MM.1S (cell line): ENCODE results near the gene IQSEC1.

Experiments
- DNase-seq: peaks from one replicate; pipeline ENCODE4 v3.0.0-alpha.2; 2015
- H2AFZ ChIP-seq: fragments of 300-600 bp; sonication (generic); 2 replicates; pipeline ENCODE4 v1.6.0; 2016; ENCODE audit warnings: antibody characterized with exemption, low read length
- H3F3A ChIP-seq: fragments of 300-600 bp; sonication (generic); 2 replicates; pipeline ENCODE4 v1.6.1; 2016; ENCODE audit warnings: mild to moderate bottlenecking, antibody characterized with exemption, low read length, moderate library complexity, mixed read lengths; ENCODE audit not compliant: insufficient read depth
- H3K27ac ChIP-seq: fragments of 300-600 bp; sonication (generic); 2 replicates; pipeline ENCODE4 v1.5.1; 2016; ENCODE audit warnings: mild to moderate bottlenecking, low read length
- H3K27me3 ChIP-seq: fragments of 300-600 bp; sonication (generic); replicated peaks from 2 replicates; pipeline ENCODE4 v1.6.0; 2016; ENCODE audit warnings: low read length; ENCODE audit not compliant: insufficient read depth
- H3K36me3 ChIP-seq: fragments of 300-600 bp; sonication (generic); replicated peaks from 2 replicates; pipeline ENCODE4 v1.6.1; 2016; ENCODE audit warnings: mild to moderate bottlenecking, low read length, mixed read lengths; ENCODE audit not compliant: insufficient read depth
- H3K4me1 ChIP-seq: fragments of 300-600 bp; sonication (generic); 2 replicates; pipeline ENCODE4 v1.6.1; 2016; ENCODE audit warnings: low read length, mixed read lengths
- H3K4me2 ChIP-seq: fragments of 300-600 bp; sonication (generic); 2 replicates; pipeline ENCODE4 v1.6.0; 2016; ENCODE audit warnings: low read depth, low read length
- H3K4me3 ChIP-seq: fragments of 300-600 bp; sonication (generic); 2 replicates; pipeline ENCODE4 v1.5.1; 2016; ENCODE audit warnings: low read length, mixed read lengths
- H3K79me2 ChIP-seq: fragments of 300-600 bp; sonication (generic); 2 replicates; pipeline ENCODE4 v1.6.1; 2016; ENCODE audit warnings: mixed run types, low read length, mixed read lengths
- H3K9ac ChIP-seq: fragments of 300-600 bp; sonication (generic); 2 replicates; pipeline ENCODE4 v1.6.1; 2016; ENCODE audit warnings: low read length, mixed read lengths
- H3K9me2 ChIP-seq: fragments of 300-600 bp; sonication (generic); replicated peaks from 2 replicates; pipeline ENCODE4 v1.6.1; 2016; ENCODE audit warnings: mild to moderate bottlenecking, low read length, mixed read lengths; ENCODE audit not compliant: insufficient read depth
- H3K9me3 ChIP-seq: fragments of 300-600 bp; sonication (generic); replicated peaks from 2 replicates; pipeline ENCODE4 v1.6.1; 2016; ENCODE audit warnings: mild to moderate bottlenecking, low read length, mixed read lengths; ENCODE audit not compliant: insufficient read depth
- H4K20me1 ChIP-seq: fragments of 300-600 bp; sonication (generic); 2 replicates; pipeline ENCODE4 v1.6.1; 2016; ENCODE audit warnings: mild to moderate bottlenecking, low read length, moderate library complexity, mixed read lengths; ENCODE audit not compliant: insufficient read depth
- CTCF ChIP-seq: fragments of 300-600 bp; sonication (generic); IDR thresholded peaks from 2 replicates; pipeline ENCODE4 v1.5.1; 2016; ENCODE audit warnings: antibody characterized with exemption, low read length, mixed read lengths
- EZH2 ChIP-seq: fragments of 300-600 bp; sonication (generic); optimal IDR thresholded peaks from 2 replicates; pipeline ENCODE3; 2017; ENCODE audit warnings: low read depth, mild to moderate bottlenecking, antibody characterized with exemption, low read length, mixed read lengths
- EZH2phosphoT487 ChIP-seq: fragments of 300-600 bp; sonication (generic); IDR thresholded peaks from 2 replicates; pipeline ENCODE4 v1.6.1; 2018; ENCODE audit warnings: antibody characterized with exemption, low read length

The IQSEC1 gene

DNA sequence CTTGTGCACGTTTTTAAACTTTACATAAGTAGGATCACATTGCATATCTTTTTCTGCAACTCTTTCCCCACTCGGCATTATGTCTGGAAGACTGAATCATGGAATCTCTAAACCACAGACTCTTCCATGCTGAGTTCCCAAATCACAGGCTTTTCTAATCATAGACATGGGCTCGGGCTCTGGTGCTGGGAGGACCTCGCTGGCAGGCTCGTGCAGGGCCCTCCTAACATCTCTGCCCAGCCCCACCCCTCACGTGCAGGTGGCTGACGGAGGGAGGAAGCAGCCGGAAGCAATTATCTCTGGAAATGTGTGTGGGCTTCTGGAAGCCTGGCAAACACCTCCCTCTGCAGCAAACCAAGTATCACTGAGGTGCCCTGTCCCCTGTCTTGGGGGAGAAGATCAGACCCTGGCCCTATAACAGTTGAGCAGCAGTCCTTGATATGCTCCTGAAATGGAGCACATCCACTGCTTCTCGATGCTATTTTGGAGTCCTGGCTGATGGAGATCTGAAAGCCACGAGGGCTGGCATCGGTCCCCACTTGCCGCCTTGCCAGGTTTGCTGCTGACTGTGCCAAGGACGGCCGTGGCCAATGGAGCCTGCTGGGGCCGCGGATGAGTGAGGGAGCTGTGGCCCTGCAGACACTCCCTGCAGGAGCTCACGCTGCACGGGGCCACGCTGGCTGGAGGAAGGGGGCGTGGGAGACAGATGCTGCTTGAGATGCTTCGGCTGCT is 4.4 kb upstream of the IQSEC1 start:
- Histone ChIP-seq H3K9me3 (no peaks in the 10 kb centered on the region), H3K27me3 (0 out of 2 replicates have a peak, but pooled peaks cover 11% of the 10 kb centered on the region), H3K79me2 (no peaks in the 10 kb centered on the region), H3K27ac (no peak overlapping the region), H3K4me2 (no peak overlapping the region), H3K9me2 (no peaks in the 10 kb centered on the region), H2AFZ (no peak overlapping the region), H3F3A (peaks cover 3% of the 10 kb centered on the region; the same call in 1 of the 2 replicates), H3K4me1 (peaks cover 8% of the 10 kb centered on the region), H3K9ac (no peak overlapping the region), H3K36me3 (no peaks in the 10 kb centered on the region), H4K20me1 (no peaks in the 10 kb centered on the region), H3K4me3 (no peak overlapping the region)
- no peak for DNase-seq
- TF ChIP-seq EZH2phosphoT487 (no peak), EZH2 (no peak), CTCF (no peak)

GRCh38 chr3:13075986-13076654 is 2.9 kb upstream of the IQSEC1 start:
- H3K27me3 ChIP-seq, result 0 out of 2 replicates have a peak, but pooled peaks cover 11% of the 10 kb centered on the region
- no peak overlapping the region for H3K9ac ChIP-seq
- H3K27ac ChIP-seq, result no peak overlapping the region
- no peaks in the 10 kb centered on the region for H3K9me3 ChIP-seq
- TF ChIP-seq CTCF, result no peak
- no peak for TF ChIP-seq EZH2phosphoT487
- TF ChIP-seq EZH2, result no peak
- H3K4me1 ChIP-seq, result peaks cover 22% of the 10 kb centered on the region
- H3K79me2 ChIP-seq, result peaks cover 8% of the 10 kb centered on the region; the same call in 1 of the 2 replicates
- no peaks in the 10 kb centered on the region for H3K36me3 ChIP-seq
- H3K4me2 ChIP-seq, result no peak overlapping the region
- no peak overlapping the region for H2AFZ ChIP-seq
- H4K20me1 ChIP-seq, result no peaks in the 10 kb centered on the region
- H3F3A ChIP-seq, result peaks cover 9% of the 10 kb centered on the region
- DNase-seq, result no peak
- H3K4me3 ChIP-seq, result no peak overlapping the region
- H3K9me2 ChIP-seq, result no peaks in the 10 kb centered on the region

GRCh38 chr3:13075318-13075717 is 2.1 kb upstream of the IQSEC1 start:
- TF ChIP-seq EZH2phosphoT487 (no peak), EZH2 (no peak), CTCF (no peak)
- H3K36me3 ChIP-seq, result no peaks in the 10 kb centered on the region
- peaks cover 26% of the 10 kb centered on the region for H3K4me1 ChIP-seq
- peaks cover 9% of the 10 kb centered on the region for H3K79me2 ChIP-seq
- peaks cover 9% of the 10 kb centered on the region for H3F3A ChIP-seq
- no peak for DNase-seq
- no peak overlapping the region for H3K4me2 ChIP-seq
- H3K9me3 ChIP-seq, result no peaks in the 10 kb centered on the region
- H3K9me2 ChIP-seq, result no peaks in the 10 kb centered on the region
- no peak overlapping the region for H2AFZ ChIP-seq
- no peak overlapping the region for H3K27ac ChIP-seq
- H3K27me3 ChIP-seq, result 0 out of 2 replicates have a peak, but pooled peaks cover 11% of the 10 kb centered on the region
- no peak overlapping the region for H3K9ac ChIP-seq
- no peak overlapping the region for H3K4me3 ChIP-seq
- no peaks in the 10 kb centered on the region for H4K20me1 ChIP-seq
